Smooth muscle cell of the brain vasculature (primary cell): ENCODE results near the gene BCL2A1.
"Not testable (repeated sequence)": the region's sequence is repeated elsewhere in the genome, so short reads cannot be mapped to it uniquely, and the experiment has no call there.

Experiments used
- DNase-seq: peaks from one replicate; pipeline ENCODE4 v3.0.0-alpha.2; 2012; ENCODE audit warnings: low read depth, low spot score

Gene BCL2A1

DNA sequence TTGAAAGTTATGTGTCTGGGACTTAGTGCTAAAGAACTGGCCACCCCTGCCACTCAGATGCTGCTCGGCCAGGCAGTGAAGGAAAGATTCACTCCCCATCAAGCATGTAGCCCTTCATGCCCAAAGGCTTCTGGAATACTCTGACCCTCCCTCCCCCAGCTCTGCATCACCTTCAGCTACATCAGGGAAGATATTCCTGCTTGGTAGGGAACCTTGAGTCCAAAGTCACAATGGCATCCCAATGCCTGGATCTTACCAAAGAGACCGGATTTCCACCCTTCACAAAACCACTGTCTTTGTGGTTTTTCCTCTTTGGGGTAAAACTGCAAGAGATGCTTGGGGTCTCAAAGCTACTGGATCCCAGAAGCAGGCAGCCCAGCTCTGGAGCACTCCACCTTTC lies 18.2 kb upstream of the BCL2A1 start:
- no peak for DNase-seq

- DNase-seq = no peak
Observed at GRCh38 chr15:79988448-79989117, 17.6 kb upstream of the BCL2A1 start.

DNA sequence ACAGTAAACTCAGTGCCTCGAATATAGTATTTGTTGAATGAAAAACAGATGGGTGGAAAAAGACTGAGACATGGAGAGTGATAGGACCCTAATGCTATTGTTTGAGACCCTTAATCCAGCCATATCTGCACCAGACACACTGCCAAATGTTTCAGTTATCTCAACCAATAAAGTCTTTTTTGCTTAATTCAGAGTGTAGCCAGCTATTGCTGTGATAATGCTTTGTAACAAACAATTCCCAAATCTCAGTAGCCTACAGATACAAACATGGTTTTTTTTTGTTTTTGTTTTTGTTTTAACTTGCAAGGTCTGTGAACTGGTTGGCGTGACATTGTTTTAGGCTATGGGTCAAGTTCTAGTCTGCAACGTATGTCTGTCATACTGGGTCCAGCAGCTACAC lies 17.0 kb upstream of the BCL2A1 start:
- no peak for DNase-seq

DNA sequence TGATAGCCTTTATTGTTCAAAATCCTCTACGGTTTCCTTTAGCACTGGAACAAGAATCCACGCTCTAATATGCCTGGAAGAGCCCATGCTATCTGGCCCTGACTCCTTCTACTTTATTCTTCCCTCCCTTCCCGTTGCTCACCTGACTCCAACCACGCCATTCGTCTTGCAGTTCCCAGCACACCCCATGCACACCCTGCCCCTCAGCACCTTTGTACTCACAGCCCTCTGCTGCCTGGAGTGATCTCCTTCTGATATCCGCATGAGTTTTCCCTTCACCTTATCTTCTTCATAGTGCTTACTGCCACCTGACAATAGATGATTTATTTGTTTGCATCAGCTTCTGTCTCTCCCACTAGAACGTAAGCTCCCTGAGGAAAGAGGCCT lies 16.6 kb upstream of the BCL2A1 start:
- no peak for DNase-seq

DNA sequence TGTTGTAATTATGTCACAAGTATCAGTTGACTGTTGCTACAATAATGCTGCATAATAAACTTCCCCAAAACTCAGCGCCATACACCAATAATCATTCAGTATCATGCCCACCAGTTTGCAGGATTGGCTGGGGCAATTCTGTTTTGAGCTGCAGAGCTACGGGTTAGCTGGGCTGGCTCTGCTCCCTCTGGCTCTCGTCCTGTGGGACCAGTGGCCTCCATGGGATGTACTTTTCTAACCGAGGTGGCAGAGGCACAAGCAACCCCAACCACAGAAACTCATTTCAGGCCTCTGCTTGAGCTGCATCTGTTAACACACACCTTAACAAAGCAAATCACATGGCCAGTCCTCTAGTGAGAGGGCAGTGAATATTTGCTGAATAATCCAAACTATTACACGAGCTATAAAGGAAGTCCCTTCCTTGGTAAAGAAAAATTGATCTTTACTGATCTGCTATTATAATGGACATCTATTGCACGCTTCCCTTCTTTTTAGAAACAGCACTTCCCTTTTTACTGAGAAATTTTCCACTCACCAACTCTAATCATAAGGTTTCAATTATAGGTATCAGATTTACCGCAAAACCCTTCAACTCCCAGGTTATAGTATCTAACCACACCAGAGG lies 10.9 kb upstream of the BCL2A1 start:
- DNase-seq = no peak

DNA sequence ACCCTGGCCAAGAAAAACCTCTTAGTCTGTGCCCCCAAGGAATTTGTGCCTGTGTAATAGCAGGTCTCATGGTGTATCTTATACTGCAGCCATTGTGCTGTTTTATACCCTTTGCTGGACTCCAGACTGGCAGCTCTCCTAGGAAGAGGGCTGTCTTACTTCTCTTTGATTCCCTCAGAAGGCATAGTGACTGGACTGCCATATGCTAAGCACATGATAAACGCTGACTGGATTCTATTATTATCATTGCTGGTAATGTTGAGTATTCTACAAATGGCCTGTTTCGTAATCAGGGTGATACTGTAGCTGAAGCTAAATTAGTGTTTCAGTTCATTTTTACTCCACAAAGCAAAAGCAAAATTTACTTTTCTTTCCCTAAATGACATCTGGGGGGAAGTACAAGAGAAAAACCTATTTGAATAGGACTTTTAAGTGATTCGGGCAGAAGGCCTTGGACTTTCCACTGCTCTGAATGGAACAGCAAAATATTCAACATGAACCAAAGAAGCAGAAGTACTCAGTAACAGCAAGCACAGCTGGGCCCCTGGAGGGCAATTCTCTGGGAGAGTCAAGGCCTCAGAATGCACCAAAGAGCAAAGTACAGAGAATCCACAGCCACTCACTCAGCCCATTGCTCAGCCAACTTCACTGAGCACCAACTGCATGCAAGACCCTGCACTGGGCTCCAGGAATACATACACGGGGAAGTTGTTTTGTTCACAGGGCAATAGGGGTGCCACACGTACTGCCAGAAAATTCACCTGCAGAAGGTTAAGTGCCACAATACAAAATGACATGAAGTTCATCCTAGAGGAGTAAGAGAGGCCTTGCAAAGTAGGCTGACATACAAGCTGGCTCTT lies 7.9 kb upstream of the BCL2A1 start:
- DNase-seq = no peak

DNA sequence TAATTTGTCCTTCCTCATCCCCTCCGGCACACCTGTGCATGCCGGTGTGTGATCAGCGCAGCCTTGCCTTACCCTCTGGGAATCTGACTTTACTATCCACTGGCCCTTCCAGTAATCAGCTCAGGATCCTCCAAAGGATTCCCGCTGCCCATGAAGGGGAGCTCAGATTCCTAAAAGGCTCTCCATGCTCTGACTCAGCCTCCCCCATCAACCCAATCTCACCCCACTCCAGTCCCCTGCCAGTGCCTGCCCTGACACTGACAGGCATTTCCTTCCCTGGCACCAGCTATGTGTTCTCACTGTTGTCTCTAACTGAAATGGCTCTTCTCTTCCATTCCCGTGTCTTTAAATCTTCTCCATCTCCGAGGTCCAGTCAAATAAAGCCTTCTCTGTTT lies 7.3 kb upstream of the BCL2A1 start:
- no peak for DNase-seq

DNA sequence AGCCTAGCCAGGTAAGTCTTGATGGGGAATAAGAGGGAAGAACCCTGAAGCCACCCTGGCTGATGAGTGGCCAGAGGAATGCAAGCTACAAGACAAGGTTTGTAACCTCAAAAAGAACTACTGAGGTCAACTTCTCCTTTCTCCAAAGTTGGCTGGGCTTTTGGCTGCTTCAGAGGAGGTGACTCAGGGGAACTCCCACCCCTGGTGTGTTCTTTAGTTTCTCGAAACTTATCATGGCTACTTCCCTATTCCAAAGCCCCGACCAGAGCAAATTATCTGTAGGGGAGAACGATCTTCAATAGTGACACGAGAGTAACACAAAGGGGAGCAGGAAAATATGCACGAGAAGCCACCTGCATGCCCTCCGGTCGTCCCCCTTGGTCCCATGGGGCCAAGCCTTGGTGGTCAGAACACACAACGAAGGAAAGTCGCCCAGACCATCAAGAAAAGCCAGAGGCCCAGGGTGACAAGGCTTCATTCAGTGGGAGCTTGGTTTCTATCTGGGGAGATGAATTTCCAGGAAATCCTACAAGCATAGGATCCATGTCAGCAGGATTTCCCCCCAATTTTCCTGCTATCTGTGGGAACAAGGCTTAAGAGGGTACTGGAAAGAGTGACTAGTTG lies 6.5 kb upstream of the BCL2A1 start:
- no peak for DNase-seq

- DNase-seq = no peak
Observed at GRCh38 chr15:79973456-79974195, 2.6 kb upstream of the BCL2A1 start.

DNA sequence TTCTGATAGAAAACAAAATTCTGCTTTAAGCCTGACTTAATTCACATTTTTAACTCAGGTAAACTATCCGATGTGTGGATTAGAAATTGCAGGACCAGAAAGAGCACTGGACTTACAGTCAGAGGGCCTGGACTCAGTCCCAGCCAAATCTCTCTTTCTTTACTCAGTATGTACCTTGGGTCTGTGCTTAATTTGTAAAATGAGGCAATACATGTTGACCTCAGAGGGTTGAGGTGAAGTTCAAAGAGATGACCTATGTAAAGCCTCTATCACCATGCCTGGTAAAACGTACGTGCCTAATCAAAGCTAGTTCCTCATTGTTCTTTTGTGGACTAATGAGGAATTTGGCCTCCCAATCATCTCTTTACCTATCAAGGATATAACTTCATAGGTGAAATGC lies 1.9 kb upstream of the BCL2A1 start:
- no peak for DNase-seq

GRCh38 chr15:79970181-79970580 lies 815 bp downstream of the BCL2A1 start:
- no peak for DNase-seq

DNA sequence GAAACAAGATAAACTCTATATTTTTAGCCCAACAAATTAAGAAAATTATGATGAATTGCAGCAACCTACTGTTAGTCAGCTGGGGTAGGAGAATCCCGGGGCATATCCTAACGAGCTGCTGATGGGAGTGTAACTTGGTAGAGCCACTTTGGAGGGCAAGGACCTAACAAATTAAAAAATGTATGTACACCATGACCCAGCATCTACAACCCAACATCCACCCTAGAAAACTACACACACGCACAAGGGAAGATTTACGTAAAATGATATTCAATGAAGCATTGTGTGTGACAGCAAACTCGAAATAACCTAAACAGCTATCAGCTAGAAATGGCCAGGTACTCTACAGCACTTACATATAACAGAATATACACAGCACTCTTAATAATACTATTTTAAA lies 1.9 kb downstream of the BCL2A1 start:
- DNase-seq = no peak

DNA sequence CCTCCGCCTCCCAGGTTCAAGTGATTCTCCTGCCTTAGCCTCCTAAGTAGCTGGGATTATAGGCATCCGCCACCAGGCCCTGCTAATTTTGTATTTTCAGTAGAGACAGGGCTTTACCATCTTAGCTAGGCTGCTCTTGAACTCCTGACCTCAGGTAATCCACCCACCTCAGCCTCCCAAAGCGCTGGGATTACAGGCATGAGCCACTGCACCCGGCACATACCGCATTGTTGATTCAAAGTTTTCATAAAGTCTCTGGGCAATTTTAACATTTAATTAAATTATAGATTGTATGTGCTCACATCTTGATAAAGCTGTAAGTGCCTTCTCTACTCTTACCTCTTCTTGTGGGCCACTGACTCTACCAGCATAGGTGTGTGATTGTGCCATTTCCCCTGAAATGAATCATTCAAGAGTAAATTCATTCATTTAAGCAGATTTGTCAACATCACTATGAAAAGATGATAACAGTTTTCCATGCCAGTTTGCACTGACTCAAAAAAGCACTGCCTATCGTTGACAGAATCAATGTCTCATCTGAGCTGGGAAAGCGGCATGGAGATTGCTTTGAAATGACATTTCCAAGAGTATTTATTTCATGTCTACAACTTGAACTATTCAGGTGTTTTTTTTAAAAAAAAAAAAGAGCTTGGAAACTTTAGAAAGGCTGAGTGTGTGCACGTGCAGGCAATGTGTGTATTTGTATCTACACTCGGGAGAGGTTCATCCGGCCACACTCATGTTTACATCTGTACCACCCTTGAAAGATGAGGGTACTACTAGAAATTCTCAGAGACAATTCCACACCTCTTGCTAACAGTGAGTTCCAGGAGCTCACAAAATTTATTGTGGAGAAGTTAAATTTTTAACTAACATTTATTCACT lies 3.5 kb downstream of the BCL2A1 start:
- no peak for DNase-seq

DNA sequence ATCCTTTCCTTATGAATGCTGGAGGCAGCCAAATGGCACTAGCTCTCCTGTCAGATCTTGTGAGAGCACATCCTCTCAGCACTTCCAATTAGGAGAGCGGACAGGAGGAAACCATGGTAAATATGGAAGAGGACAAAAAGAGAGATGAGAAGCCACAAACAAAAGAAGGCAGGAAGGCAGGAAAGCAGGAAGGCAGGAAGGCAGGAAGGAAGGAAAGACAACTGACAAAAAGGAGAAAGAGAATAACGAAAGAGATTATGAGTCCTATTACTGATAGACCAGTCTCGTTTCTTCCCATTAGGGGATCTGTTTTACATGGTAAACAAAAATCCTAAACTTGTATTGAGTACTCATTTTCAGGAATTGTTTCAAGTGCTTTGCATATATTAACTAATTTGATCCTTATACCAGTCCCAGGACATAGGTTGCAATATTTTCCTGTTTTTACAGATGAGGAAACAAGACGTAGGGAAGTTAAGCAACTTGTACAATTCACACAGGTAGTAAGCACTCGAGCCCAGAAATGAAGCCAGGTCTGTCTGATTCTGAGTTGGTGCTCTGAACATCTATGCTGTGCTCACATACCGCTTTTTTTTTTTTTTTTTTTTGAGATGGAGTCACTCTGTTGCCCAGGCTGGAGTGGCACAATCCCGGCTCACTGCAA lies 4.2 kb downstream of the BCL2A1 start:
- DNase-seq = no peak

DNA sequence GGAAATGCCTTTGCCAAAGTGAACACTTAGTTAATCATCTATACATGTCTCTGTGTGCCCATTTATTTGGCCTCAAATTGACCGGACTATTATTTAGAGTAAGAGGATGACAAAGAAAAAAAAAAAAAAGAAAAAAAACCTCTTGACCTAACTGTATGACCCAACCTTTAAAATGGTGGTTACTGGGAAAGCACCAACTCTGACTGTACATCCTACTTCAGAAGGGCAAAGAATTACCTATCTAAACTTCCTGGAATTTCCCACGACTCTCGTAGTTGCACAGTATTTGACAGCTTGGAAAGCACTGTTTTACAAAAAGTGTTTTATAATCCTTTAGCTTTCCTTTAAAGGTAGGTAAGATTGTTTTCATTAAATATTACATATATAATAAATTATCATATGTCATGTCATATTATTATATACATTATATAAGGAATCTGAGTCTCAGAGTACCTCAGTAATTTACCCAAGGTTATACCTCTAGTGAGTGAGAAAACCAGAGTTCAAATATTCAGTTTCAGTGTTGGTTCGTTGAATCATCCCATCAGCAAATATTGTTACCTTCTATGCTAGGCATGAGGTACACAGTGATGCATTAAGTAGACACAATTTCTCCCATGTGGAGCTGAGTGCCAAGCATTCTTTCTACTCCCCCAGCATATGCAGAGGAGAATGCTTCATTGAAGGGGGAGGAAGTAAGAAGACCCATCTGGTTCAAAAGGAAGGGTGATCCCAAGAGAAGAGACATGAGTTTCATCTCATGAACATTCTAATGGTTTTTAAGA lies 5.0 kb downstream of the BCL2A1 start:
- DNase-seq = no peak

DNA sequence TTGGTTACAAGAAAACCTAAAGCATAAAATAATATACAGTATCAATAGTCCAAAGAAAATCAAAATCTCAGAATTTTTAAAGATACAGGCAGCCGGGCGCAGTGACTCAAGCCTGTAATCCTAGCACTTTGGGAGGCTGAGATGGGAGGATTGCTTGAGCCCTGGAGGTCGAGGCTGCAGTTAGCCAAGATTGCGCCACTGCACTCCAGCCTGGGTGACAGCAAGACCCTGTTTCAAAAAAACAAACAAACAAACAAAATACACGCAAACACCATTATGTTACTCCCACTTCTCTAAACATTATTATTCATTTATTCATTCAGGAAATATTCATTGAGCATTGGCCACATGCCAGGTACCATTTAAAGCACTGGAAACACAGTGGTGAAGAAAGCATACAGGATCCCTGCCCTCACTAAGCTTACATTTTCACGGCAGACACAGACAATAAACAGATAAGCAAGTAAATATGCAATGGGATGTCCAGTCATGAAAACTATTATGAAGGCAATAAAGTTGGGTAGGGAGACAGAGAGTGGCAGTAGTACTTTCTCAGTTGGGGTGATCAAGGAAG lies 6.7 kb downstream of the BCL2A1 start:
- no peak for DNase-seq

DNA sequence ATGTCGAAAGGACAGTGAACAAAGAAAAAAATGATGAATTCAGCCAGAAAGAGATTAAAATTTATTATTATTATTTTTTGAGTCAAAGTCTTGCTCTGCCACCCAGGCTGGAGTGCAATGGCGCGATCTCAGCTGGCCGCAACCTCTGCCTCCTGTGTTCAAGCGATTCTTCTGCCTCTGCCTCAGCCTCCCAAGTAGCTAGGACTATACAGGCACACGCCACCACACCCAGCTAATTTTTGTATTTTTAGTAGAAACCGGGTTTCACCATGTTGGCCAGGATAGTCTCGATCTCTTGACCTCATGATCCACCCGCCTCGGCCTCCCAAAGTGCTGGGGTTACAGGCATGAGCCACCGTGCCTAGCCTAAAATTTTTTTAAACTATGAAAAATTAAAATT lies 8.1 kb downstream of the BCL2A1 start:
- not testable (repeated sequence) for DNase-seq

GRCh38 chr15:79962178-79962577 lies 8.8 kb downstream of the BCL2A1 start:
- no peak for DNase-seq
